ENCODE results near the gene EHBP1. TPM values are rescaled to one million over a fixed set of nuclear protein-coding genes. Genes with fewer than 3 reads are reported as not detected.

Gene EHBP1
- total and polyA plus RNA-seq, 2 donors (not counting 3 experiments of a cell fraction or from before 2014, with no cell fraction given): 8.4 to 34.8 TPM

GRCh38 chr2:62727876-62728566 is 22.5 kb downstream of the EHBP1 start:
- dilution Hi-C loops (cut with MboI; ENCODE audit: extremely low pct_ligation_motif_present, low sequenced_read_pairs): no loop called here
- no peak for DNase-seq (ENCODE audit: low read depth, low spot score)
- Histone ChIP-seq H3K9me3 (replicated peaks; ENCODE audit: control insufficient read depth, insufficient read depth, low read length) (no peaks in the 10 kb centered on the region), H3K9me1 (replicated peaks; ENCODE audit: control insufficient read depth, extremely low read depth, insufficient read depth, low read length) (no peaks in the 10 kb centered on the region), H3K36me3 (ENCODE audit: control insufficient read depth in 2 of 2, extremely low read depth in 1 of 2, insufficient read depth in 2 of 2, low read length in 2 of 2) (no peaks in the 10 kb centered on the region), H2AFZ (ENCODE audit: low read depth, low read length) (no peak overlapping the region), H4K20me1 (replicated peaks; ENCODE audit: control insufficient read depth, extremely low read depth, insufficient read depth, low read length) (no peaks in the 10 kb centered on the region), H3K4me3 (replicated peaks in 1 of 3; ENCODE audit: insufficient read depth in 1 of 3, low read depth in 1 of 3, low read length in 3 of 3) (no peak overlapping the region), H3K9ac (replicated peaks; ENCODE audit: extremely low read depth, insufficient read depth, low read length) (no peak overlapping the region), H3K4me1 (ENCODE audit: control insufficient read depth, extremely low read depth, insufficient read depth, low read length) (no peaks in the 10 kb centered on the region), H3K27ac (ENCODE audit: insufficient read depth, low read depth, low read length) (no peak overlapping the region), H3K27me3 (ENCODE audit: control insufficient read depth in 2 of 2, insufficient read depth in 2 of 2, low read length in 2 of 2) (no peaks in the 10 kb centered on the region), H3K4me2 (ENCODE audit: insufficient read depth, low read length) (no peak overlapping the region), H3K79me2 (ENCODE audit: control insufficient read depth, insufficient read depth, low read length) (peaks cover 17% of the 10 kb centered on the region)
- BruUV-seq (replicated peaks): no TSS peak
- CTCF ChIA-PET: no interaction called here
- POLR2A ChIA-PET: no interaction called here
- FAIRE-seq: no peak
- TF ChIP-seq JUN (IDR thresholded peaks at IDR 0.05; ENCODE audit: borderline replicate concordance, insufficient read depth, insufficient read length, low read depth) (no peak), MYC (IDR thresholded peaks at IDR 0.05; ENCODE audit: low read depth, low read length) (no peak), POLR2AphosphoS5 (IDR thresholded peaks at IDR 0.05; ENCODE audit: insufficient read depth, low read depth, low read length) (no peak), CTCF (IDR thresholded peaks at IDR 0.05; ENCODE audit: extremely low read depth in 1 of 2, insufficient read depth in 1 of 2, low read depth in 1 of 2, low read length in 2 of 2) (no peak), GATA2 (IDR thresholded peaks at IDR 0.05; ENCODE audit: insufficient read depth, insufficient read length, low read depth, low read length) (no peak), MAX (IDR thresholded peaks at IDR 0.05; ENCODE audit: insufficient read depth, insufficient read length) (no peak), POLR2A (IDR thresholded peaks at IDR 0.05; ENCODE audit: low read depth, low read length) (no peak), EZH2 (IDR thresholded peaks at IDR 0.05; ENCODE audit: borderline replicate concordance, low read depth, low read length, severe bottlenecking) (no peak), FOS (IDR thresholded peaks at IDR 0.05; ENCODE audit: borderline replicate concordance, insufficient read depth, low read length) (no peak)
- intact Hi-C loops (cut with micrococcal nuclease): no loop called here
